BLaER1 treated with 17β-estradiol and CSF1 and Interleukin-3, amounts not matched to agents 10 nM and 100 nM (cell line): Measurements from ENCODE around the gene FREM3.

Experiments used
- H3K27ac ChIP-seq, 11 experiments: shearing (Covaris generic); formaldehyde crosslinking; 2 replicates each; pipeline ENCODE4 v1.8.1; 2022
- H3K27me3 ChIP-seq, 11 experiments: shearing (Covaris generic); formaldehyde crosslinking; 2 replicates each; pipeline ENCODE4 v1.8.1; 2022
- H3K36me3 ChIP-seq, 11 experiments: shearing (Covaris generic); formaldehyde crosslinking; 2 replicates each; pipeline ENCODE4 v1.8.1; 2022
- H3K4me1 ChIP-seq, 10 experiments: shearing (Covaris generic); formaldehyde crosslinking; 2 replicates each; pipeline ENCODE4 v1.8.1; 2022
- H3K4me2 ChIP-seq, 11 experiments: shearing (Covaris generic); formaldehyde crosslinking; 2 replicates each; pipeline ENCODE4 v1.8.1; 2022
- H3K4me3 ChIP-seq, 10 experiments: shearing (Covaris generic); formaldehyde crosslinking; 2 replicates each; pipeline ENCODE4 v1.8.1; 2022
- H3K9ac ChIP-seq, 11 experiments: shearing (Covaris generic); formaldehyde crosslinking; 2 replicates each; pipeline ENCODE4 v1.8.1; 2022
- H3K9me3 ChIP-seq, 11 experiments: shearing (Covaris generic); formaldehyde crosslinking; replicated peaks in 1 of 11; 2 replicates each; pipeline ENCODE4 v1.8.1; 2022
- H4K20me1 ChIP-seq, 11 experiments: shearing (Covaris generic); formaldehyde crosslinking; 2 replicates each; pipeline ENCODE4 v1.8.1; 2022
- Cebpa-rat ChIP-seq, 11 experiments: shearing (Covaris generic); IDR thresholded peaks; 2 replicates each; pipeline ENCODE4 v1.8.1; 2022

The FREM3 gene

GRCh38 chr4:143564472-143564871 is 136.0 kb downstream of the FREM3 start:
- Histone ChIP-seq H3K27me3 (no peaks in the 10 kb centered on the region), H3K9ac (no peak overlapping the region), H3K9me3 (peaks cover 4 to 12% (median 6%) of the 10 kb centered on the region in 11 experiments; a peak in 21 of 22 replicates), H3K4me2 (no peak overlapping the region), H3K4me1 (no peaks in the 10 kb centered on the region), H3K36me3 (peaks cover 0 to 2% (median 0%) of the 10 kb centered on the region in 11 experiments; a peak in 3 of 22 replicates), H3K4me3 (no peak overlapping the region), H4K20me1 (no peaks in the 10 kb centered on the region), H3K27ac (no peak overlapping the region)
- no peak for TF ChIP-seq Cebpa-rat (IDR thresholded peaks at IDR 0.05)

GRCh38 chr4:143559757-143560147 is 140.7 kb downstream of the FREM3 start:
- no peaks in the 10 kb centered on the region for H3K27me3 ChIP-seq
- no peak overlapping the region for H3K27ac ChIP-seq
- TF ChIP-seq Cebpa-rat (IDR thresholded peaks at IDR 0.05) = no peak
- peaks cover 17 to 41% (median 27%) of the 10 kb centered on the region in 11 experiments for H3K36me3 ChIP-seq
- H3K4me2 ChIP-seq = no peak overlapping the region
- H3K9me3 ChIP-seq = peaks cover 12 to 24% (median 16%) of the 10 kb centered on the region in 11 experiments
- no peak overlapping the region for H3K4me3 ChIP-seq
- H3K9ac ChIP-seq = no peak overlapping the region
- no peaks in the 10 kb centered on the region; a peak in 1 of 22 replicates for H4K20me1 ChIP-seq
- H3K4me1 ChIP-seq = no peaks in the 10 kb centered on the region

GRCh38 chr4:143558823-143559756 is 141.4 kb downstream of the FREM3 start:
- H3K9ac ChIP-seq = no peak overlapping the region
- H3K4me1 ChIP-seq = no peaks in the 10 kb centered on the region
- no peak overlapping the region for H3K4me2 ChIP-seq
- H3K9me3 ChIP-seq = peaks cover 12 to 24% (median 16%) of the 10 kb centered on the region in 11 experiments
- H3K4me3 ChIP-seq = no peak overlapping the region
- H3K27me3 ChIP-seq = no peaks in the 10 kb centered on the region
- no peak overlapping the region for H3K27ac ChIP-seq
- H3K36me3 ChIP-seq = peaks cover 23 to 48% (median 34%) of the 10 kb centered on the region in 11 experiments
- no peak for TF ChIP-seq Cebpa-rat (IDR thresholded peaks at IDR 0.05)
- no peaks in the 10 kb centered on the region; a peak in 1 of 22 replicates for H4K20me1 ChIP-seq

GRCh38 chr4:143558286-143558685 is 142.2 kb downstream of the FREM3 start:
- Histone ChIP-seq H3K4me1 (no peaks in the 10 kb centered on the region), H3K9ac (no peak overlapping the region), H3K9me3 (peaks cover 12 to 24% (median 16%) of the 10 kb centered on the region in 11 experiments), H3K27me3 (no peaks in the 10 kb centered on the region), H4K20me1 (peaks cover 0 to 3% (median 0%) of the 10 kb centered on the region in 11 experiments; a peak in 2 of 22 replicates), H3K36me3 (peaks cover 29 to 56% (median 42%) of the 10 kb centered on the region in 11 experiments), H3K4me3 (no peak overlapping the region), H3K27ac (no peak overlapping the region), H3K4me2 (no peak overlapping the region)
- TF ChIP-seq Cebpa-rat (IDR thresholded peaks at IDR 0.05) = no peak

GRCh38 chr4:143555676-143556075 is 144.8 kb downstream of the FREM3 start:
- H3K9me3 ChIP-seq = peaks cover 12 to 19% (median 16%) of the 10 kb centered on the region in 11 experiments
- H3K9ac ChIP-seq = no peak overlapping the region
- H3K4me3 ChIP-seq = no peak overlapping the region
- H3K27ac ChIP-seq = no peak overlapping the region
- no peak overlapping the region for H3K4me2 ChIP-seq
- H3K36me3 ChIP-seq = peaks cover 53 to 82% (median 65%) of the 10 kb centered on the region in 11 experiments
- peaks cover 0 to 20% (median 12%) of the 10 kb centered on the region in 11 experiments; a peak in 11 of 22 replicates for H4K20me1 ChIP-seq
- no peaks in the 10 kb centered on the region for H3K27me3 ChIP-seq
- H3K4me1 ChIP-seq = no peaks in the 10 kb centered on the region
- no peak for TF ChIP-seq Cebpa-rat (IDR thresholded peaks at IDR 0.05)

- H3K27ac ChIP-seq = no peak overlapping the region
- TF ChIP-seq Cebpa-rat (IDR thresholded peaks at IDR 0.05) = no peak
- no peaks in the 10 kb centered on the region for H3K4me1 ChIP-seq
- H3K9ac ChIP-seq = no peak overlapping the region
- H3K36me3 ChIP-seq = peaks cover 60 to 89% (median 72%) of the 10 kb centered on the region in 11 experiments
- H3K27me3 ChIP-seq = no peaks in the 10 kb centered on the region
- H3K4me3 ChIP-seq = no peak overlapping the region
- peaks cover 12 to 18% (median 15%) of the 10 kb centered on the region in 11 experiments for H3K9me3 ChIP-seq
- H4K20me1 ChIP-seq = peaks cover 0 to 24% (median 19%) of the 10 kb centered on the region in 11 experiments; a peak in 11 of 22 replicates
- H3K4me2 ChIP-seq = no peak overlapping the region
Observed at GRCh38 chr4:143554728-143555597, 145.5 kb downstream of the FREM3 start.

GRCh38 chr4:143549928-143550327 is 150.5 kb downstream of the FREM3 start:
- no peak overlapping the region for H3K4me3 ChIP-seq
- no peaks in the 10 kb centered on the region for H3K9me3 ChIP-seq
- no peaks in the 10 kb centered on the region for H3K4me1 ChIP-seq
- TF ChIP-seq Cebpa-rat (IDR thresholded peaks at IDR 0.05) = no peak
- no peak overlapping the region for H3K9ac ChIP-seq
- no peak overlapping the region for H3K4me2 ChIP-seq
- H4K20me1 ChIP-seq = peaks cover 0 to 29% (median 20%) of the 10 kb centered on the region in 11 experiments; a peak in 10 of 22 replicates
- H3K27ac ChIP-seq = no peak overlapping the region
- no peaks in the 10 kb centered on the region for H3K27me3 ChIP-seq
- H3K36me3 ChIP-seq = peaks cover 92 to 100% (median 98%) of the 10 kb centered on the region in 11 experiments

- Histone ChIP-seq H3K9me3 (no peaks in the 10 kb centered on the region), H4K20me1 (peaks cover 0 to 23% (median 10%) of the 10 kb centered on the region in 11 experiments; a peak in 13 of 22 replicates), H3K4me3 (no peak overlapping the region), H3K27ac (no peak overlapping the region), H3K36me3 (peaks cover 99 to 100% (median 100%) of the 10 kb centered on the region in 11 experiments), H3K4me2 (no peak overlapping the region), H3K27me3 (no peaks in the 10 kb centered on the region), H3K9ac (no peak overlapping the region), H3K4me1 (no peaks in the 10 kb centered on the region)
- TF ChIP-seq Cebpa-rat (IDR thresholded peaks at IDR 0.05) = no peak
Observed at GRCh38 chr4:143539670-143540023, 160.8 kb downstream of the FREM3 start.
